GM23338 (cell line): ENCODE measurements around the gene SVIL. TPM values are rescaled to one million over a fixed set of nuclear protein-coding genes. Genes with fewer than 3 reads are reported as not detected.

Experiments used
- ATAC-seq: fragments of 200-7000 bp; cut with Tn5 transposase; 3 replicates; pipeline ENCODE4 v1.9.1; 2020
- DNase-seq: peaks from one replicate; pipeline ENCODE4 v3.0.0-alpha.2; 2015; ENCODE audit warnings: low spot score
- H2AFZ ChIP-seq: fragments of 200-600 bp; sonication (generic); 2 replicates; pipeline ENCODE4 v1.8.0; 2016; ENCODE audit warnings: antibody characterized with exemption, mild to moderate bottlenecking, moderate library complexity
- H3F3A ChIP-seq: fragments of 200-600 bp; sonication (generic); replicated peaks from 2 replicates; pipeline ENCODE4 v1.8.0; 2017; ENCODE audit warnings: antibody characterized with exemption, mixed run types, low read depth
- H3K27ac ChIP-seq: fragments of 200-600 bp; sonication (generic); 2 replicates; pipeline ENCODE4 v1.6.1; 2016; ENCODE audit warnings: low read depth
- H3K27me3 ChIP-seq: fragments of 200-600 bp; sonication (generic); 2 replicates; pipeline ENCODE4 v1.8.0; 2016; ENCODE audit warnings: mild to moderate bottlenecking, mixed run types, moderate library complexity; ENCODE audit not compliant: insufficient read depth
- H3K36me3 ChIP-seq: fragments of 200-600 bp; sonication (generic); 2 replicates; pipeline ENCODE4 v1.8.0; 2016; ENCODE audit warnings: mild to moderate bottlenecking; ENCODE audit not compliant: insufficient read depth
- H3K4me1 ChIP-seq: fragments of 200-600 bp; sonication (generic); 2 replicates; pipeline ENCODE4 v1.8.0; 2016; ENCODE audit warnings: mild to moderate bottlenecking, moderate library complexity; ENCODE audit not compliant: insufficient read depth
- H3K4me2 ChIP-seq: fragments of 200-600 bp; sonication (generic); 2 replicates; pipeline ENCODE4 v1.7.1; 2017; ENCODE audit warnings: mixed run types
- H3K4me3 ChIP-seq: fragments of 200-600 bp; sonication (generic); 2 replicates; pipeline ENCODE4 v1.6.1; 2016; ENCODE audit warnings: mixed run types
- H3K79me2 ChIP-seq: fragments of 200-600 bp; sonication (generic); replicated peaks from 2 replicates; pipeline ENCODE4 v1.8.0; 2017; ENCODE audit warnings: mild to moderate bottlenecking; ENCODE audit not compliant: insufficient read depth
- H3K9me2 ChIP-seq: fragments of 200-600 bp; sonication (generic); 2 replicates; pipeline ENCODE4 v1.8.0; 2017; ENCODE audit not compliant: insufficient read depth
- H4K20me1 ChIP-seq: fragments of 200-600 bp; sonication (generic); replicated peaks from 2 replicates; pipeline ENCODE4 v1.8.0; 2017; ENCODE audit warnings: mild to moderate bottlenecking; ENCODE audit not compliant: insufficient read depth
- H3K27ac Mint-ChIP-seq: 2 replicates; pipeline ENCODE4 v1.8.0; 2020; ENCODE audit warnings: inconsistent platforms, mild to moderate bottlenecking, moderate library complexity, mixed read lengths
- H3K27me3 Mint-ChIP-seq: 3 replicates; pipeline ENCODE4 v1.8.0; 2022; ENCODE audit warnings: low read depth, mild to moderate bottlenecking, moderate library complexity, mixed read lengths, inconsistent platforms; ENCODE audit not compliant: insufficient read depth, poor library complexity
- H3K36me3 Mint-ChIP-seq: 3 replicates; pipeline ENCODE4 v1.8.0; 2021; ENCODE audit warnings: low read depth, mild to moderate bottlenecking, inconsistent platforms, moderate library complexity, mixed read lengths
- H3K4me1 Mint-ChIP-seq: 3 replicates; pipeline ENCODE4 v1.8.0; 2020; ENCODE audit warnings: mild to moderate bottlenecking, inconsistent platforms, mixed read lengths
- H3K4me3 Mint-ChIP-seq: 3 replicates; pipeline ENCODE4 v1.8.0; 2021; ENCODE audit warnings: moderate library complexity, mild to moderate bottlenecking, inconsistent platforms, mixed read lengths
- H3K9me3 Mint-ChIP-seq: 3 replicates; pipeline ENCODE4 v1.8.0; 2020; ENCODE audit warnings: moderate library complexity, mild to moderate bottlenecking, inconsistent platforms, mixed read lengths
- CREB1 ChIP-seq: fragments of 250-450 bp; sonication (Bioruptor Pico); IDR thresholded peaks from 2 replicates; pipeline ENCODE4 v1.5.0; 2020; ENCODE audit warnings: low read depth, mild to moderate bottlenecking, moderate library complexity
- EZH2 ChIP-seq: fragments of 200-600 bp; sonication (generic); IDR thresholded peaks from one replicate; pipeline ENCODE4 v1.8.0; 2017; ENCODE audit warnings: antibody characterized with exemption, mild to moderate bottlenecking, low read depth; ENCODE audit not compliant: unreplicated experiment
- EZH2phosphoT487 ChIP-seq: fragments of 200-600 bp; sonication (generic); IDR thresholded peaks from one replicate; pipeline ENCODE4 v1.8.1; 2018; ENCODE audit warnings: antibody characterized with exemption; ENCODE audit not compliant: unreplicated experiment
- JUNB ChIP-seq: IDR thresholded peaks from one replicate; pipeline ENCODE4 v1.6.1; 2016; ENCODE audit warnings: antibody characterized with exemption; ENCODE audit not compliant: unreplicated experiment
- NANOG ChIP-seq: IDR thresholded peaks from 2 replicates; pipeline ENCODE4 v1.6.1; 2016; ENCODE audit warnings: antibody characterized with exemption, borderline replicate concordance
- POLR2AphosphoS5 ChIP-seq: IDR thresholded peaks from 2 replicates; pipeline ENCODE4 v1.6.1; 2016; ENCODE audit warnings: antibody characterized with exemption, low read depth
- STAT1 ChIP-seq: IDR thresholded peaks from one replicate; pipeline ENCODE4 v1.6.1; 2016; ENCODE audit warnings: antibody characterized with exemption; ENCODE audit not compliant: unreplicated experiment
- ZNF114 ChIP-seq: fragments of 250-450 bp; sonication (Bioruptor Pico); IDR thresholded peaks from 2 replicates; pipeline ENCODE4 v1.5.0; 2020; ENCODE audit warnings: mild to moderate bottlenecking, moderate library complexity
- ZNF331 ChIP-seq: fragments of 250-450 bp; sonication (Bioruptor Pico); IDR thresholded peaks from 2 replicates; pipeline ENCODE4 v1.5.0; 2020; ENCODE audit warnings: low read depth, mild to moderate bottlenecking, moderate library complexity
- polyA plus RNA-seq: library from polyadenylated mRNA; unstranded; fragments of >200 nt; fragmentation: Nextera tagmentation; extraction: Ambion mirVana; gene quantifications from 2 replicates; pipeline ENCODE4 v1.2.1, GENCODE V29; 2016
- total RNA-seq: library from RNA; depleted of rRNA; stranded (reverse); fragments of >200 nt; shearing (Covaris generic); gene quantifications from 2 replicates; pipeline ENCODE4 v1.2.3, GENCODE V29; 2014
- TF ChIP-seq, protein P1 (sequence below): IDR thresholded peaks from 2 replicates; pipeline ENCODE4 v1.6.1; 2016; ENCODE audit warnings: antibody characterized with exemption
- TF ChIP-seq, protein P2 (sequence below), 2 experiments: fragments of 200-600 bp in 1 of 2; sonication (generic) in 1 of 2; conservative IDR thresholded peaks; 2 replicates each; pipeline versions ENCODE4 v1.5.1 to v1.6.1; 2016 to 2017; ENCODE audit warnings: antibody characterized with exemption in 2 of 2, low read depth in 2 of 2, mild to moderate bottlenecking in 2 of 2, moderate library complexity in 1 of 2
- TF ChIP-seq, protein P3 (sequence below): fragments of 250-450 bp; sonication (Bioruptor Pico); IDR thresholded peaks from 2 replicates; pipeline ENCODE4 v1.5.0; 2020; ENCODE audit warnings: mild to moderate bottlenecking, moderate library complexity
- TF ChIP-seq, protein P4 (sequence below): IDR thresholded peaks from one replicate; pipeline ENCODE4 v1.6.1; 2018; ENCODE audit warnings: antibody characterized with exemption; ENCODE audit not compliant: unreplicated experiment

The SVIL gene
- total and polyA plus RNA-seq, 2 experiments from 2014 or later: 8.8 to 34.9 TPM

DNA sequence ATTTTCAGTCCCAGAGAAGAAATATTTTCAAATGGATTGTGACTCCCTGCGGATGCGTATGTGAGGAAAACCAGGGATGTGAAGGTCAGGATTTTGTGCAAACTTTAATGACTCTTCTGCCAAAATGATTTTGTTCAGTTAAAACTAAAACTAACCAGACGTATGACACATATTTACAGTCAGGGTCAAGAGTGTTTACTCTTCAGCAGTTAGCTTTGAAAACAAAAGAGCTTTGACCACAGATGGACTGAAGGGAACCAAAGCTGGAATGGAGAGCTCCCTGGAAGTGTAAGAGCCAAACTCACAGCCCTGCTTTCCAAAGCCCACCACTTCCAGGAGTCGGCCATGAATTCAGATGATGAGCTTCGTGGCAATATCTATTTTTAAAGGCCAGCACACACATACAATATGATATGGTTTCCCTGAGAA lies 15.5 kb downstream of the SVIL start:
- H3K4me2 ChIP-seq: no peak overlapping the region
- Mint-ChIP-seq H3K27me3 (no peaks in the 10 kb centered on the region), H3K36me3 (peaks cover 3% of the 10 kb centered on the region; the same call in 1 of the 3 replicates), H3K4me1 (peaks cover 37% of the 10 kb centered on the region), H3K9me3 (peaks cover 4% of the 10 kb centered on the region; the same call in 1 of the 3 replicates), H3K27ac (no peak overlapping the region; the same call in 1 of the 2 replicates), H3K4me3 (no peak overlapping the region)
- H3K9me2 ChIP-seq: no peaks in the 10 kb centered on the region
- no peak for TF ChIP-seq CREB1 (CRISPR knock-in tag)
- no peak for TF ChIP-seq ZNF331 (CRISPR knock-in tag)
- TF ChIP-seq JUNB: no peak
- no peak for TF ChIP-seq ZNF114 (CRISPR knock-in tag)
- TF ChIP-seq POLR2AphosphoS5: no peak
- TF ChIP-seq, protein P1, sequence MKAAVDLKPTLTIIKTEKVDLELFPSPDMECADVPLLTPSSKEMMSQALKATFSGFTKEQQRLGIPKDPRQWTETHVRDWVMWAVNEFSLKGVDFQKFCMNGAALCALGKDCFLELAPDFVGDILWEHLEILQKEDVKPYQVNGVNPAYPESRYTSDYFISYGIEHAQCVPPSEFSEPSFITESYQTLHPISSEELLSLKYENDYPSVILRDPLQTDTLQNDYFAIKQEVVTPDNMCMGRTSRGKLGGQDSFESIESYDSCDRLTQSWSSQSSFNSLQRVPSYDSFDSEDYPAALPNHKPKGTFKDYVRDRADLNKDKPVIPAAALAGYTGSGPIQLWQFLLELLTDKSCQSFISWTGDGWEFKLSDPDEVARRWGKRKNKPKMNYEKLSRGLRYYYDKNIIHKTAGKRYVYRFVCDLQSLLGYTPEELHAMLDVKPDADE: no peak
- no peak for TF ChIP-seq EZH2phosphoT487
- TF ChIP-seq, protein P2, sequence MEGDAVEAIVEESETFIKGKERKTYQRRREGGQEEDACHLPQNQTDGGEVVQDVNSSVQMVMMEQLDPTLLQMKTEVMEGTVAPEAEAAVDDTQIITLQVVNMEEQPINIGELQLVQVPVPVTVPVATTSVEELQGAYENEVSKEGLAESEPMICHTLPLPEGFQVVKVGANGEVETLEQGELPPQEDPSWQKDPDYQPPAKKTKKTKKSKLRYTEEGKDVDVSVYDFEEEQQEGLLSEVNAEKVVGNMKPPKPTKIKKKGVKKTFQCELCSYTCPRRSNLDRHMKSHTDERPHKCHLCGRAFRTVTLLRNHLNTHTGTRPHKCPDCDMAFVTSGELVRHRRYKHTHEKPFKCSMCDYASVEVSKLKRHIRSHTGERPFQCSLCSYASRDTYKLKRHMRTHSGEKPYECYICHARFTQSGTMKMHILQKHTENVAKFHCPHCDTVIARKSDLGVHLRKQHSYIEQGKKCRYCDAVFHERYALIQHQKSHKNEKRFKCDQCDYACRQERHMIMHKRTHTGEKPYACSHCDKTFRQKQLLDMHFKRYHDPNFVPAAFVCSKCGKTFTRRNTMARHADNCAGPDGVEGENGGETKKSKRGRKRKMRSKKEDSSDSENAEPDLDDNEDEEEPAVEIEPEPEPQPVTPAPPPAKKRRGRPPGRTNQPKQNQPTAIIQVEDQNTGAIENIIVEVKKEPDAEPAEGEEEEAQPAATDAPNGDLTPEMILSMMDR (conservative IDR thresholded peaks at IDR 0.05; ENCODE audit: low read depth in 2 of 2): no peak
- no peak for TF ChIP-seq NANOG
- TF ChIP-seq, protein P3, sequence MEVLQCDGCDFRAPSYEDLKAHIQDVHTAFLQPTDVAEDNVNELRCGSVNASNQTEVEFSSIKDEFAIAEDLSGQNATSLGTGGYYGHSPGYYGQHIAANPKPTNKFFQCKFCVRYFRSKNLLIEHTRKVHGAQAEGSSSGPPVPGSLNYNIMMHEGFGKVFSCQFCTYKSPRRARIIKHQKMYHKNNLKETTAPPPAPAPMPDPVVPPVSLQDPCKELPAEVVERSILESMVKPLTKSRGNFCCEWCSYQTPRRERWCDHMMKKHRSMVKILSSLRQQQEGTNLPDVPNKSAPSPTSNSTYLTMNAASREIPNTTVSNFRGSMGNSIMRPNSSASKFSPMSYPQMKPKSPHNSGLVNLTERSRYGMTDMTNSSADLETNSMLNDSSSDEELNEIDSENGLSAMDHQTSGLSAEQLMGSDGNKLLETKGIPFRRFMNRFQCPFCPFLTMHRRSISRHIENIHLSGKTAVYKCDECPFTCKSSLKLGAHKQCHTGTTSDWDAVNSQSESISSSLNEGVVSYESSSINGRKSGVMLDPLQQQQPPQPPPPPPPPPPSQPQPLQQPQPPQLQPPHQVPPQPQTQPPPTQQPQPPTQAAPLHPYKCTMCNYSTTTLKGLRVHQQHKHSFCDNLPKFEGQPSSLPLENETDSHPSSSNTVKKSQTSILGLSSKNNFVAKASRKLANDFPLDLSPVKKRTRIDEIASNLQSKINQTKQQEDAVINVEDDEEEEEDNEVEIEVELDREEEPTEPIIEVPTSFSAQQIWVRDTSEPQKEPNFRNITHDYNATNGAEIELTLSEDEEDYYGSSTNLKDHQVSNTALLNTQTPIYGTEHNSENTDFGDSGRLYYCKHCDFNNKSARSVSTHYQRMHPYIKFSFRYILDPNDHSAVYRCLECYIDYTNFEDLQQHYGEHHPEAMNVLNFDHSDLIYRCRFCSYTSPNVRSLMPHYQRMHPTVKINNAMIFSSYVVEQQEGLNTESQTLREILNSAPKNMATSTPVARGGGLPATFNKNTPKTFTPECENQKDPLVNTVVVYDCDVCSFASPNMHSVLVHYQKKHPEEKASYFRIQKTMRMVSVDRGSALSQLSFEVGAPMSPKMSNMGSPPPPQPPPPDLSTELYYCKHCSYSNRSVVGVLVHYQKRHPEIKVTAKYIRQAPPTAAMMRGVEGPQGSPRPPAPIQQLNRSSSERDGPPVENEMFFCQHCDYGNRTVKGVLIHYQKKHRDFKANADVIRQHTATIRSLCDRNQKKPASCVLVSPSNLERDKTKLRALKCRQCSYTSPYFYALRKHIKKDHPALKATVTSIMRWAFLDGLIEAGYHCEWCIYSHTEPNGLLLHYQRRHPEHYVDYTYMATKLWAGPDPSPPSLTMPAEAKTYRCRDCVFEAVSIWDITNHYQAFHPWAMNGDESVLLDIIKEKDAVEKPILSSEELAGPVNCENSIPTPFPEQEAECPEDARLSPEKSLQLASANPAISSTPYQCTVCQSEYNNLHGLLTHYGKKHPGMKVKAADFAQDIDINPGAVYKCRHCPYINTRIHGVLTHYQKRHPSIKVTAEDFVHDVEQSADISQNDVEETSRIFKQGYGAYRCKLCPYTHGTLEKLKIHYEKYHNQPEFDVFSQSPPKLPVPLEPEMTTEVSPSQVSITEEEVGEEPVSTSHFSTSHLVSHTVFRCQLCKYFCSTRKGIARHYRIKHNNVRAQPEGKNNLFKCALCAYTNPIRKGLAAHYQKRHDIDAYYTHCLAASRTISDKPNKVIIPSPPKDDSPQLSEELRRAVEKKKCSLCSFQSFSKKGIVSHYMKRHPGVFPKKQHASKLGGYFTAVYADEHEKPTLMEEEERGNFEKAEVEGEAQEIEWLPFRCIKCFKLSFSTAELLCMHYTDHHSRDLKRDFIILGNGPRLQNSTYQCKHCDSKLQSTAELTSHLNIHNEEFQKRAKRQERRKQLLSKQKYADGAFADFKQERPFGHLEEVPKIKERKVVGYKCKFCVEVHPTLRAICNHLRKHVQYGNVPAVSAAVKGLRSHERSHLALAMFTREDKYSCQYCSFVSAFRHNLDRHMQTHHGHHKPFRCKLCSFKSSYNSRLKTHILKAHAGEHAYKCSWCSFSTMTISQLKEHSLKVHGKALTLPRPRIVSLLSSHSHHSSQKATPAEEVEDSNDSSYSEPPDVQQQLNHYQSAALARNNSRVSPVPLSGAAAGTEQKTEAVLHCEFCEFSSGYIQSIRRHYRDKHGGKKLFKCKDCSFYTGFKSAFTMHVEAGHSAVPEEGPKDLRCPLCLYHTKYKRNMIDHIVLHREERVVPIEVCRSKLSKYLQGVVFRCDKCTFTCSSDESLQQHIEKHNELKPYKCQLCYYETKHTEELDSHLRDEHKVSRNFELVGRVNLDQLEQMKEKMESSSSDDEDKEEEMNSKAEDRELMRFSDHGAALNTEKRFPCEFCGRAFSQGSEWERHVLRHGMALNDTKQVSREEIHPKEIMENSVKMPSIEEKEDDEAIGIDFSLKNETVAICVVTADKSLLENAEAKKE: no peak
- TF ChIP-seq EZH2: no peak
- TF ChIP-seq, protein P4, sequence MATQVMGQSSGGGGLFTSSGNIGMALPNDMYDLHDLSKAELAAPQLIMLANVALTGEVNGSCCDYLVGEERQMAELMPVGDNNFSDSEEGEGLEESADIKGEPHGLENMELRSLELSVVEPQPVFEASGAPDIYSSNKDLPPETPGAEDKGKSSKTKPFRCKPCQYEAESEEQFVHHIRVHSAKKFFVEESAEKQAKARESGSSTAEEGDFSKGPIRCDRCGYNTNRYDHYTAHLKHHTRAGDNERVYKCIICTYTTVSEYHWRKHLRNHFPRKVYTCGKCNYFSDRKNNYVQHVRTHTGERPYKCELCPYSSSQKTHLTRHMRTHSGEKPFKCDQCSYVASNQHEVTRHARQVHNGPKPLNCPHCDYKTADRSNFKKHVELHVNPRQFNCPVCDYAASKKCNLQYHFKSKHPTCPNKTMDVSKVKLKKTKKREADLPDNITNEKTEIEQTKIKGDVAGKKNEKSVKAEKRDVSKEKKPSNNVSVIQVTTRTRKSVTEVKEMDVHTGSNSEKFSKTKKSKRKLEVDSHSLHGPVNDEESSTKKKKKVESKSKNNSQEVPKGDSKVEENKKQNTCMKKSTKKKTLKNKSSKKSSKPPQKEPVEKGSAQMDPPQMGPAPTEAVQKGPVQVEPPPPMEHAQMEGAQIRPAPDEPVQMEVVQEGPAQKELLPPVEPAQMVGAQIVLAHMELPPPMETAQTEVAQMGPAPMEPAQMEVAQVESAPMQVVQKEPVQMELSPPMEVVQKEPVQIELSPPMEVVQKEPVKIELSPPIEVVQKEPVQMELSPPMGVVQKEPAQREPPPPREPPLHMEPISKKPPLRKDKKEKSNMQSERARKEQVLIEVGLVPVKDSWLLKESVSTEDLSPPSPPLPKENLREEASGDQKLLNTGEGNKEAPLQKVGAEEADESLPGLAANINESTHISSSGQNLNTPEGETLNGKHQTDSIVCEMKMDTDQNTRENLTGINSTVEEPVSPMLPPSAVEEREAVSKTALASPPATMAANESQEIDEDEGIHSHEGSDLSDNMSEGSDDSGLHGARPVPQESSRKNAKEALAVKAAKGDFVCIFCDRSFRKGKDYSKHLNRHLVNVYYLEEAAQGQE: no peak
- TF ChIP-seq STAT1: no peak
- no peak for DNase-seq
- no peaks in the 10 kb centered on the region for H3F3A ChIP-seq
- H3K27ac ChIP-seq: 0 out of 2 replicates have a peak overlapping the region, but pooled peaks have one; percentile 13
- no peak for ATAC-seq
- peaks cover 18% of the 10 kb centered on the region for H3K4me1 ChIP-seq
- no peaks in the 10 kb centered on the region for H3K36me3 ChIP-seq
- H4K20me1 ChIP-seq: no peaks in the 10 kb centered on the region
- no peak overlapping the region for H2AFZ ChIP-seq
- no peaks in the 10 kb centered on the region; the same call in 1 of the 2 replicates for H3K79me2 ChIP-seq
- H3K4me3 ChIP-seq: no peak overlapping the region
- no peaks in the 10 kb centered on the region for H3K27me3 ChIP-seq
